Testis (tissue), 3 donors: Measurements from ENCODE around the gene TENT4B. TPM values are rescaled to one million over a fixed set of nuclear protein-coding genes. Genes with fewer than 3 reads are reported as not detected.
"Not testable (repeated sequence)": the region's sequence is repeated elsewhere in the genome, so short reads cannot be mapped to it uniquely, and the experiment has no call there.

Source experiments
- DNase-seq: peaks from one replicate; pipeline ENCODE4 v3.0.0-alpha.2; 2019
- H3K27ac ChIP-seq, 2 donors: fragments of 200-600 bp; sonication (generic); one replicate each; pipeline ENCODE4 v1.5.1; 2019
- H3K27me3 ChIP-seq: fragments of 200-600 bp; sonication (generic); one replicate; pipeline ENCODE4 v1.5.1; 2019
- H3K36me3 ChIP-seq: fragments of 200-600 bp; sonication (generic); one replicate; pipeline ENCODE4 v1.5.1; 2017; ENCODE audit warnings: low read depth; ENCODE audit errors: missing control alignments
- H3K4me1 ChIP-seq: fragments of 200-600 bp; sonication (generic); one replicate; pipeline ENCODE4 v1.5.1; 2019
- H3K4me3 ChIP-seq, 2 donors: fragments of 200-600 bp; sonication (generic); one replicate each; pipeline ENCODE4 v1.5.1; 2017 to 2019
- H3K9me3 ChIP-seq: fragments of 200-600 bp; sonication (generic); one replicate; pipeline ENCODE4 v1.5.1; 2017
- CTCF ChIP-seq, 3 experiments: fragments of 450-650 bp in 2 of 3; fragments of 200-600 bp in 1 of 3; sonication (generic) in 1 of 3; IDR thresholded peaks; one replicate each; pipeline ENCODE4 v1.5.1; 2016 to 2019; ENCODE audit warnings: antibody characterized with exemption in 3 of 3, mild to moderate bottlenecking in 2 of 3, moderate library complexity in 1 of 3
- POLR2A ChIP-seq: fragments of 450-650 bp; IDR thresholded peaks from one replicate; pipeline ENCODE4 v1.6.1; 2017; ENCODE audit warnings: antibody characterized with exemption, mild to moderate bottlenecking, moderate library complexity
- WGBS, 2 donors: methylation state at CpG; one replicate each; pipeline ENCODE4 v1.1.5; 2018; 5-methylcytosine and 5-hydroxymethylcytosine counted together
- intact Hi-C: fragments of 100-400 bp; cut with DNase I; formaldehyde crosslinking; loops from one replicate; pipeline ENCODE4 v1.15.1; 2023; ENCODE audit warnings: low total_unique reads
- polyA plus RNA-seq: library from polyadenylated mRNA; stranded (reverse); fragments of 350-450 nt; fragmentation: Illumina TruSeq; extraction: RNeasy Lipid Tissue Mini Kit (QIAGEN cat#74804); gene quantifications from one replicate; pipeline ENCODE4 v1.2.3, GENCODE V29; 2014; ENCODE audit warnings: low read depth, low replicate concordance; ENCODE audit not compliant: insufficient read depth
- total RNA-seq, 2 donors: library from RNA; depleted of rRNA; stranded (reverse); fragments of >200 nt; gene quantifications; one replicate each; pipeline ENCODE4 v1.2.3, GENCODE V29; 2016

Gene TENT4B
- total and polyA plus RNA-seq, 3 donors from 2014 or later: 27.5 to 56.6 (median 37.6) TPM

GRCh38 chr16:50238314-50238713 lies 85.2 kb downstream of the TENT4B start:
- TF ChIP-seq POLR2A (no peak), CTCF (IDR thresholded peaks at IDR 0.05) (no peak)
- no peak overlapping the region for H3K4me3 ChIP-seq
- intact Hi-C loops: no loop called here
- H3K4me1 ChIP-seq: no peaks in the 10 kb centered on the region
- no peak overlapping the region for H3K27ac ChIP-seq
- H3K9me3 ChIP-seq: no peaks in the 10 kb centered on the region
- WGBS, 2 donors: 88 to 93% methylated on average over 3 of the region's 3 CpGs
- no peaks in the 10 kb centered on the region for H3K36me3 ChIP-seq
- no peak for DNase-seq
- no peaks in the 10 kb centered on the region for H3K27me3 ChIP-seq

GRCh38 chr16:50238868-50239301 lies 85.8 kb downstream of the TENT4B start:
- 74 to 86% methylated on average over 5 of the region's 5 CpGs for WGBS, 2 donors

GRCh38 chr16:50243024-50243423 lies 89.9 kb downstream of the TENT4B start:
- intact Hi-C loops: loop anchor here (10.0 kb wide), 1 partner anchor 122 kb away; the partner anchor contains the start of gene BRD7
- H3K9me3 ChIP-seq, H3K36me3 ChIP-seq, DNase-seq, H3K4me3 ChIP-seq, H3K27me3 ChIP-seq, H3K27ac ChIP-seq: not testable (repeated sequence)
- 76 to 77% methylated on average over 6 of the region's 6 CpGs for WGBS, 2 donors
- peaks cover 21% of the 10 kb centered on the region for H3K4me1 ChIP-seq

More at GRCh38 chr16:50238868-50239301, 85.8 kb downstream of the TENT4B start:
- Histone ChIP-seq H3K27ac (no peak overlapping the region), H3K9me3 (no peaks in the 10 kb centered on the region), H3K36me3 (no peaks in the 10 kb centered on the region), H3K27me3 (no peaks in the 10 kb centered on the region), H3K4me3 (no peak overlapping the region), H3K4me1 (no peaks in the 10 kb centered on the region)
- DNase-seq: no peak
- intact Hi-C loops: no loop called here
- TF ChIP-seq POLR2A (no peak), CTCF (IDR thresholded peaks at IDR 0.05) (no peak)

GRCh38 chr16:50244140-50244503 lies 91.0 kb downstream of the TENT4B start:
- no peaks in the 10 kb centered on the region for H3K9me3 ChIP-seq
- WGBS, 2 donors: 35 to 65% methylated on average over 7 to 9 of the region's 9 CpGs
- intact Hi-C loops: loop anchor here (10.0 kb wide), 1 partner anchor 121 kb away; the partner anchor contains the start of gene BRD7

More at GRCh38 chr16:50244140-50244503, 91.0 kb downstream of the TENT4B start:
- H3K4me3 ChIP-seq: no peak overlapping the region
- H3K27me3 ChIP-seq: no peaks in the 10 kb centered on the region
- H3K36me3 ChIP-seq: no peaks in the 10 kb centered on the region
- H3K27ac ChIP-seq: no peak overlapping the region
- H3K4me1 ChIP-seq: peaks cover 21% of the 10 kb centered on the region
- DNase-seq: no peak
- no peak for TF ChIP-seq POLR2A
- no peak for TF ChIP-seq CTCF (IDR thresholded peaks at IDR 0.05)
